ENCODE measurements around the gene NCOR1. TPM values are rescaled to one million over a fixed set of nuclear protein-coding genes. Genes with fewer than 3 reads are reported as not detected.

The NCOR1 gene
- total and polyA plus RNA-seq, 9 of the 15 experiments (the other 6 are each of a cell fraction or from before 2014, with no cell fraction given): 20.2 to 66.5 (median 50.9) TPM

DNA sequence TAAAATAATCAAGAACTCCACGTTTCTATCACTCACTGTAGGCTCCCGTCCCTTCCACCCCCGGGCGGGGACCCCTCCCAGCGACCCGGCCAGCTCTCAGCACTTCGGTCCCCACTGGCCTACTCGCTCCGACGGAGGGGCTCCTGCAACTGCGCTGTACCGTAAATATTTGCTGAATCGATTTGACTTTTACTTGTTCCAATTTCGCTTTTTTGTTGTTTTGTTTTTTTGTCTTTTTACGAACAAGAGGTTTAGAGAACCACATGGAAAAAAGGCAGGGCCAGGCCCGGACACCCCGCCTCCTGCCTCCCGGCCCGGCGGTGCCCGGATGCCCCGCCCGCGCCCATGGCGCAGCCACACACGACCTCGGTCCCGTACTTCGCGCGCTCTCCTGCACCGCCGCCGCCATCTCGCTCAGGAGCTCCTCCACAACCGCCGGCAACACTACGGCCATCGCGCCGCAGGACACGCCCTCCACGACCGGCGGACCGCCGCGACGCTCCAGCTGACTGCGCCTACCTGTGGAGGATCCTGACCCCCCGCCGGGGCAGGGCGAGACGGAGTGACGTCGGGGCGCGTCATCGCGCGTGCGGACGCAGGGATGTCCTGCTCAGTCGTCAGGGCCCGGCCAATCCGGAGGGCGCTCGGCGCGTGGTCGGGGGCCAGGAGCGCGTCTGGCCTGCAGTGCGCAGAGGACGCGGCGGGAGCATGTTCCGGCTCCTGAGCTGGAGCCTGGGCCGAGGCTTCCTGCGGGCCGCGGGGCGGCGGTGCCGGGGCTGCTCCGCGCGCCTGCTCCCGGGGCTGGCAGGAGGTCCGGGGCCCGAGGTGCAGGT lies 216.0 kb downstream of the NCOR1 start, which contains the start of the genes TTC19 and ZSWIM7 (continued):
- TF ChIP-seq EP300 (IDR thresholded peaks at IDR 0.05; ENCODE audit: low read length) (peak; percentile 26; the same call in 1 of the 2 replicates), EWSR1 (IDR thresholded peaks at IDR 0.05; ENCODE audit: borderline replicate concordance, low read depth, partially characterized antibody) (no peak), MTA1 (IDR thresholded peaks at IDR 0.05; ENCODE audit: borderline replicate concordance) (peak; percentile 65; the same call in 1 of the 2 replicates), FIP1L1 (IDR thresholded peaks at IDR 0.05; ENCODE audit: low read depth, low read length, poor library complexity, severe bottlenecking) (peak; percentile 90), GTF2A2 (tag; IDR thresholded peaks at IDR 0.05) (no peak), ELF1 (tag; IDR thresholded peaks at IDR 0.05) (no peak), FOXK2 (conservative IDR thresholded peaks at IDR 0.05 in 1 of 2, IDR thresholded peaks at IDR 0.05 in 1 of 2; ENCODE audit: low read depth in 2 of 2) (peak in 1 of 2 experiments; percentile 54; a peak in 1 of 4 replicates), STAG1 (CRISPR knock-in tag; IDR thresholded peaks at IDR 0.05; ENCODE audit: borderline replicate concordance) (no peak), ZNF124 (CRISPR knock-in tag; IDR thresholded peaks at IDR 0.05) (no peak), BRCA1 (IDR thresholded peaks at IDR 0.05) (no peak), BRCA1 (CRISPR knock-in tag; IDR thresholded peaks at IDR 0.05) (no peak), HSF4 (CRISPR knock-in tag; IDR thresholded peaks at IDR 0.05; ENCODE audit: borderline replicate concordance) (no peak), KHSRP (IDR thresholded peaks at IDR 0.05) (peak; percentile 72), NCOA4 (IDR thresholded peaks at IDR 0.05; ENCODE audit: partially characterized antibody) (no peak), SMARCE1 (IDR thresholded peaks at IDR 0.05) (no peak)
- TF ChIP-seq, protein P1, sequence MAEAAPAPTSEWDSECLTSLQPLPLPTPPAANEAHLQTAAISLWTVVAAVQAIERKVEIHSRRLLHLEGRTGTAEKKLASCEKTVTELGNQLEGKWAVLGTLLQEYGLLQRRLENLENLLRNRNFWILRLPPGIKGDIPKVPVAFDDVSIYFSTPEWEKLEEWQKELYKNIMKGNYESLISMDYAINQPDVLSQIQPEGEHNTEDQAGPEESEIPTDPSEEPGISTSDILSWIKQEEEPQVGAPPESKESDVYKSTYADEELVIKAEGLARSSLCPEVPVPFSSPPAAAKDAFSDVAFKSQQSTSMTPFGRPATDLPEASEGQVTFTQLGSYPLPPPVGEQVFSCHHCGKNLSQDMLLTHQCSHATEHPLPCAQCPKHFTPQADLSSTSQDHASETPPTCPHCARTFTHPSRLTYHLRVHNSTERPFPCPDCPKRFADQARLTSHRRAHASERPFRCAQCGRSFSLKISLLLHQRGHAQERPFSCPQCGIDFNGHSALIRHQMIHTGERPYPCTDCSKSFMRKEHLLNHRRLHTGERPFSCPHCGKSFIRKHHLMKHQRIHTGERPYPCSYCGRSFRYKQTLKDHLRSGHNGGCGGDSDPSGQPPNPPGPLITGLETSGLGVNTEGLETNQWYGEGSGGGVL (CRISPR knock-in tag; IDR thresholded peaks at IDR 0.05): no peak
- TF ChIP-seq, protein P2, sequence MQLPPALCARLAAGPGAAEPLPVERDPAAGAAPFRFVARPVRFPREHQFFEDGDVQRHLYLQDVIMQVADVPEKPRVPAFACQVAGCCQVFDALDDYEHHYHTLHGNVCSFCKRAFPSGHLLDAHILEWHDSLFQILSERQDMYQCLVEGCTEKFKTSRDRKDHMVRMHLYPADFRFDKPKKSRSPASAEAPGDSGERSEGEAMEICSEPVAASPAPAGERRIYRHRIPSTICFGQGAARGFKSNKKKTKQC (CRISPR knock-in tag; IDR thresholded peaks at IDR 0.05): no peak
- TF ChIP-seq, protein P3, sequence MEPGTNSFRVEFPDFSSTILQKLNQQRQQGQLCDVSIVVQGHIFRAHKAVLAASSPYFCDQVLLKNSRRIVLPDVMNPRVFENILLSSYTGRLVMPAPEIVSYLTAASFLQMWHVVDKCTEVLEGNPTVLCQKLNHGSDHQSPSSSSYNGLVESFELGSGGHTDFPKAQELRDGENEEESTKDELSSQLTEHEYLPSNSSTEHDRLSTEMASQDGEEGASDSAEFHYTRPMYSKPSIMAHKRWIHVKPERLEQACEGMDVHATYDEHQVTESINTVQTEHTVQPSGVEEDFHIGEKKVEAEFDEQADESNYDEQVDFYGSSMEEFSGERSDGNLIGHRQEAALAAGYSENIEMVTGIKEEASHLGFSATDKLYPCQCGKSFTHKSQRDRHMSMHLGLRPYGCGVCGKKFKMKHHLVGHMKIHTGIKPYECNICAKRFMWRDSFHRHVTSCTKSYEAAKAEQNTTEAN (CRISPR knock-in tag; IDR thresholded peaks at IDR 0.05): no peak
- TF ChIP-seq, protein P4, sequence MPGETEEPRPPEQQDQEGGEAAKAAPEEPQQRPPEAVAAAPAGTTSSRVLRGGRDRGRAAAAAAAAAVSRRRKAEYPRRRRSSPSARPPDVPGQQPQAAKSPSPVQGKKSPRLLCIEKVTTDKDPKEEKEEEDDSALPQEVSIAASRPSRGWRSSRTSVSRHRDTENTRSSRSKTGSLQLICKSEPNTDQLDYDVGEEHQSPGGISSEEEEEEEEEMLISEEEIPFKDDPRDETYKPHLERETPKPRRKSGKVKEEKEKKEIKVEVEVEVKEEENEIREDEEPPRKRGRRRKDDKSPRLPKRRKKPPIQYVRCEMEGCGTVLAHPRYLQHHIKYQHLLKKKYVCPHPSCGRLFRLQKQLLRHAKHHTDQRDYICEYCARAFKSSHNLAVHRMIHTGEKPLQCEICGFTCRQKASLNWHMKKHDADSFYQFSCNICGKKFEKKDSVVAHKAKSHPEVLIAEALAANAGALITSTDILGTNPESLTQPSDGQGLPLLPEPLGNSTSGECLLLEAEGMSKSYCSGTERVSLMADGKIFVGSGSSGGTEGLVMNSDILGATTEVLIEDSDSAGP (CRISPR knock-in tag; IDR thresholded peaks at IDR 0.05): no peak
- TF ChIP-seq, protein P5, sequence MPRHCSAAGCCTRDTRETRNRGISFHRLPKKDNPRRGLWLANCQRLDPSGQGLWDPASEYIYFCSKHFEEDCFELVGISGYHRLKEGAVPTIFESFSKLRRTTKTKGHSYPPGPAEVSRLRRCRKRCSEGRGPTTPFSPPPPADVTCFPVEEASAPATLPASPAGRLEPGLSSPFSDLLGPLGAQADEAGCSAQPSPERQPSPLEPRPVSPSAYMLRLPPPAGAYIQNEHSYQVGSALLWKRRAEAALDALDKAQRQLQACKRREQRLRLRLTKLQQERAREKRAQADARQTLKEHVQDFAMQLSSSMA (CRISPR knock-in tag; IDR thresholded peaks at IDR 0.05): no peak
- TF ChIP-seq, protein P6, sequence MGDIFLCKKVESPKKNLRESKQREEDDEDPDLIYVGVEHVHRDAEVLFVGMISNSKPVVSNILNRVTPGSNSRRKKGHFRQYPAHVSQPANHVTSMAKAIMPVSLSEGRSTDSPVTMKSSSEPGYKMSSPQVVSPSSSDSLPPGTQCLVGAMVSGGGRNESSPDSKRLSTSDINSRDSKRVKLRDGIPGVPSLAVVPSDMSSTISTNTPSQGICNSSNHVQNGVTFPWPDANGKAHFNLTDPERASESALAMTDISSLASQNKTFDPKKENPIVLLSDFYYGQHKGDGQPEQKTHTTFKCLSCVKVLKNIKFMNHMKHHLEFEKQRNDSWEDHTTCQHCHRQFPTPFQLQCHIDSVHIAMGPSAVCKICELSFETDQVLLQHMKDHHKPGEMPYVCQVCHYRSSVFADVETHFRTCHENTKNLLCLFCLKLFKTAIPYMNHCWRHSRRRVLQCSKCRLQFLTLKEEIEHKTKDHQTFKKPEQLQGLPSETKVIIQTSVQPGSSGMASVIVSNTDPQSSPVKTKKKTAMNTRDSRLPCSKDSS (IDR thresholded peaks at IDR 0.05; ENCODE audit: low read depth, partially characterized antibody): no peak
